Measurements from ENCODE around the gene ZC3H12D. TPM values are rescaled to one million over a fixed set of nuclear protein-coding genes. Genes with fewer than 3 reads are reported as not detected.

The ZC3H12D gene
- polyA plus RNA-seq, 3 donors, result 0.96 to 4.7 (median 1.2) TPM

DNA sequence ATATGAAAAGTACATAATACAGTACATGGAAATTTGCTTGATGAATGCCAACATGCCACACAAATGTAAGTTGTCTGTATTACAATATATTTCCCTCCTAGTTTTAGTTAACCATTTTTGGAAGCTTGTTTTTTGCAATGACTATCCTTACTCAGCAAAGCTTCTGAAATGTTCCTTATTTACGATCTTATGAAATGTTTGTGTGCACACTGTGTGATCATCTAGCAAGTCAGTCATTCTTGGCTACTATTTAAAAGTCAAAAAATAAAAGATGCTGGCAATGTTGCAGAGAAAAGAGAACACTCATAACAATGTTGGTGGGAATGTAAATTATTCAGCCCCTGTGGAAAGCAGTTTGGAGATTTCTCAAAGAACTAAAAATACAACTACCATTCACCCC, 50.9 kb downstream of the ZC3H12D start:
- H3K27ac Mint-ChIP-seq, result no peak overlapping the region
- intact Hi-C loops (cut with micrococcal nuclease), result loop anchor here (2.0 to 5.0 kb wide), 3 partner anchors 352 to 407 kb away; no protein-coding TSS in a partner anchor
- TF ChIP-seq, protein P1, sequence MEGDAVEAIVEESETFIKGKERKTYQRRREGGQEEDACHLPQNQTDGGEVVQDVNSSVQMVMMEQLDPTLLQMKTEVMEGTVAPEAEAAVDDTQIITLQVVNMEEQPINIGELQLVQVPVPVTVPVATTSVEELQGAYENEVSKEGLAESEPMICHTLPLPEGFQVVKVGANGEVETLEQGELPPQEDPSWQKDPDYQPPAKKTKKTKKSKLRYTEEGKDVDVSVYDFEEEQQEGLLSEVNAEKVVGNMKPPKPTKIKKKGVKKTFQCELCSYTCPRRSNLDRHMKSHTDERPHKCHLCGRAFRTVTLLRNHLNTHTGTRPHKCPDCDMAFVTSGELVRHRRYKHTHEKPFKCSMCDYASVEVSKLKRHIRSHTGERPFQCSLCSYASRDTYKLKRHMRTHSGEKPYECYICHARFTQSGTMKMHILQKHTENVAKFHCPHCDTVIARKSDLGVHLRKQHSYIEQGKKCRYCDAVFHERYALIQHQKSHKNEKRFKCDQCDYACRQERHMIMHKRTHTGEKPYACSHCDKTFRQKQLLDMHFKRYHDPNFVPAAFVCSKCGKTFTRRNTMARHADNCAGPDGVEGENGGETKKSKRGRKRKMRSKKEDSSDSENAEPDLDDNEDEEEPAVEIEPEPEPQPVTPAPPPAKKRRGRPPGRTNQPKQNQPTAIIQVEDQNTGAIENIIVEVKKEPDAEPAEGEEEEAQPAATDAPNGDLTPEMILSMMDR (IDR thresholded peaks at IDR 0.05), result no peak
- Histone ChIP-seq H3K4me1 (ENCODE audit: control insufficient read depth in 1 of 2, insufficient read depth in 2 of 2, low read length in 2 of 2) (peaks cover 3 to 4% of the 10 kb centered on the region in 2 donors), H4K20me1 (ENCODE audit: insufficient read depth, low read length) (no peaks in the 10 kb centered on the region), H3K4me3 (replicated peaks in 1 of 3; ENCODE audit: low read depth in 2 of 3, low read length in 3 of 3) (no peak overlapping the region), H3K27me3 (ENCODE audit: control insufficient read depth in 2 of 2, insufficient read depth in 2 of 2, low read length in 2 of 2) (no peaks in the 10 kb centered on the region), H3K36me3 (replicated peaks in 1 of 2; ENCODE audit: control insufficient read depth in 1 of 2, insufficient read depth in 2 of 2, low read length in 2 of 2) (no peaks in the 10 kb centered on the region), H3K4me2 (replicated peaks; ENCODE audit: extremely low read depth, low read length, poor library complexity, severe bottlenecking) (no peak overlapping the region), H2AFZ (ENCODE audit: insufficient read depth, low read depth, low read length, poor library complexity, severe bottlenecking) (no peak overlapping the region), H3K27ac (ENCODE audit: low read depth in 1 of 2, low read length in 2 of 2) (no peak overlapping the region), H3K79me2 (ENCODE audit: insufficient read depth, low read length) (no peaks in the 10 kb centered on the region), H3K9me3 (replicated peaks in 1 of 2; ENCODE audit: control insufficient read depth in 1 of 2, insufficient read depth in 1 of 2, low read length in 2 of 2) (no peaks in the 10 kb centered on the region), H3K9ac (ENCODE audit: insufficient read depth, low read length, poor library complexity, severe bottlenecking) (no peak overlapping the region)
- 67% methylated on average over 1 of the region's 1 CpG for WGBS (ENCODE audit: insufficient coverage)
- H3K4me3 Mint-ChIP-seq, result no peak overlapping the region
- no peak for DNase-seq
- peaks cover 0 to 5% (median 2%) of the 10 kb centered on the region in 3 donors for H3K27me3 Mint-ChIP-seq (ENCODE audit: low read depth in 3 of 3)
- H3K4me1 Mint-ChIP-seq, result peaks cover 3% of the 10 kb centered on the region
- no peaks in the 10 kb centered on the region for H3K36me3 Mint-ChIP-seq
- no peaks in the 10 kb centered on the region for H3K9me3 Mint-ChIP-seq

DNA sequence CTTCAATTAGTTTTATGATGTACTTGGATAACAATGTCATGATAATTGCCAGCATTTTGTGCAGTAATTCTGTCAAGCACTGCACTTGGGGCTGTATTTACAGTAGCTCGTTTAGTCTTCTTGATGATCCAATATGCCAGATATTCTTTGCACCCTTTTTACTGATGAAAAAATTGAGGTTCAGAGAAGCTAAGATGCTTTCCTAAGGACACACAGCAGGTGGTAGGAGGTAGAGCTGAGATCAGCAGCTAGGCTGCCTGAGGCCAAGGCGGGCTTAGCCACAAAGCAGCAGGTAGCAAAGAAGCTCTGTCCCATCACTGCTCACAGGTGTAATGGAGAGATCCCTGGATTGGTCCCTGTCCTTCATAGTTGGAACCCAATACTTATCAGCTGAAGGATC, 51.4 kb downstream of the ZC3H12D start:
- no peak overlapping the region for H2AFZ ChIP-seq (ENCODE audit: insufficient read depth, low read depth, low read length, poor library complexity, severe bottlenecking)
- no peak overlapping the region for H3K4me2 ChIP-seq (replicated peaks; ENCODE audit: extremely low read depth, low read length, poor library complexity, severe bottlenecking)
- peaks cover 3 to 4% of the 10 kb centered on the region in 2 donors for H3K4me1 ChIP-seq (ENCODE audit: control insufficient read depth in 1 of 2, insufficient read depth in 2 of 2, low read length in 2 of 2)
- no peak overlapping the region for H3K9ac ChIP-seq (ENCODE audit: insufficient read depth, low read length, poor library complexity, severe bottlenecking)
- H4K20me1 ChIP-seq (ENCODE audit: insufficient read depth, low read length), result no peaks in the 10 kb centered on the region
- no peaks in the 10 kb centered on the region for H3K27me3 ChIP-seq (ENCODE audit: control insufficient read depth in 2 of 2, insufficient read depth in 2 of 2, low read length in 2 of 2)
- H3K36me3 ChIP-seq (replicated peaks in 1 of 2; ENCODE audit: control insufficient read depth in 1 of 2, insufficient read depth in 2 of 2, low read length in 2 of 2), result no peaks in the 10 kb centered on the region
- no peaks in the 10 kb centered on the region for H3K9me3 ChIP-seq (replicated peaks in 1 of 2; ENCODE audit: control insufficient read depth in 1 of 2, insufficient read depth in 1 of 2, low read length in 2 of 2)
- Mint-ChIP-seq H3K27me3 (ENCODE audit: low read depth in 3 of 3) (peaks cover 0 to 7% (median 2%) of the 10 kb centered on the region in 3 donors), H3K27ac (peak overlapping the region in 1 of 7 donors; percentile 4), H3K36me3 (no peaks in the 10 kb centered on the region), H3K9me3 (no peaks in the 10 kb centered on the region), H3K4me3 (no peak overlapping the region), H3K4me1 (peaks cover 3% of the 10 kb centered on the region)
- H3K79me2 ChIP-seq (ENCODE audit: insufficient read depth, low read length), result no peaks in the 10 kb centered on the region
- TF ChIP-seq, protein P1 (IDR thresholded peaks at IDR 0.05), result no peak
- no peak overlapping the region for H3K4me3 ChIP-seq (replicated peaks in 1 of 3; ENCODE audit: low read depth in 2 of 3, low read length in 3 of 3)
- intact Hi-C loops (cut with micrococcal nuclease), result loop anchor here (2.0 to 5.0 kb wide), 3 partner anchors 351 to 406 kb away; no protein-coding TSS in a partner anchor
- no peak for DNase-seq
- WGBS (ENCODE audit: insufficient coverage), result 67% methylated on average over 1 of the region's 2 CpGs
- no peak overlapping the region for H3K27ac ChIP-seq (ENCODE audit: low read depth in 1 of 2, low read length in 2 of 2)
